Activated CD8-positive, alpha-beta memory T cell treated with anti-CD3 and anti-CD28 coated beads for 4 hours (primary cell): ENCODE results near the gene SH3RF3.

Experiments
- DNase-seq, 2 donors: peaks; one replicate each; pipeline ENCODE4 v3.0.0-alpha.2; 2020; ENCODE audit warnings: low read depth in 2 of 2

SH3RF3 gene

GRCh38 chr2:109434351-109434750, 305.3 kb downstream of the SH3RF3 start:
- DNase-seq: no peak

DNA sequence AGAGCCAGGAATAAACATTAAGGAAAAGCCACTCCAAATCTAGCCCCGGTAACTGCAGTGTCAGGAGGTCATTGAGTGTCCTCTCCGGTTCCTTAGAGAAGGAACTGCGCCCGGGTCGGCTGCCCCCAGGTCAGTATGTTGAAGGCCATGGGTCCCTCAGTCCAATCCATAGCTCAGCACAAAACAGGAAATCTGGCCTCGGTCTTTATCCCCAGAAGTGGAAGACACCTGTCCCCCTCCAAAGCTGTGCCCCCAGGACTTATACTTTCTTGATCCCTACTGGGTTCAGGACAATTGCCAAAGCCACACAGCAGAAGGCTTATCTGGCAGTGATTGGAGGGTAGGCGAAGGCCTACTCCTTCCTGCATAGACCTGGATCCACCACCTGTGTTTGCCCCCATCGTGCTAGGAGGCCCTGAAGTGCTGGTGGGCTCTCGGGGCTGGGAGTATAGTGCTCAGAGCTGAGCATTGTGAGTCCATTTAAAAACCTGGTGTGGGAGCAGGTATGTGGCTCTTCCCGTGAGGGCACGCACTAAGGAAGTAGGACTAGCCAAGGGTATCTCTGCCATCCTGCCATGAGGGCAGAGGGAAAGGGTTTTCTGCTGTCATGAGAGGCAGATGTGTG, 306.2 kb downstream of the SH3RF3 start:
- DNase-seq: no peak

GRCh38 chr2:109435901-109436598, 307.0 kb downstream of the SH3RF3 start:
- no peak for DNase-seq

- DNase-seq: no peak
Observed at GRCh38 chr2:109436610-109437225, 307.7 kb downstream of the SH3RF3 start.

GRCh38 chr2:109437325-109438090, 308.5 kb downstream of the SH3RF3 start:
- no peak for DNase-seq

DNA sequence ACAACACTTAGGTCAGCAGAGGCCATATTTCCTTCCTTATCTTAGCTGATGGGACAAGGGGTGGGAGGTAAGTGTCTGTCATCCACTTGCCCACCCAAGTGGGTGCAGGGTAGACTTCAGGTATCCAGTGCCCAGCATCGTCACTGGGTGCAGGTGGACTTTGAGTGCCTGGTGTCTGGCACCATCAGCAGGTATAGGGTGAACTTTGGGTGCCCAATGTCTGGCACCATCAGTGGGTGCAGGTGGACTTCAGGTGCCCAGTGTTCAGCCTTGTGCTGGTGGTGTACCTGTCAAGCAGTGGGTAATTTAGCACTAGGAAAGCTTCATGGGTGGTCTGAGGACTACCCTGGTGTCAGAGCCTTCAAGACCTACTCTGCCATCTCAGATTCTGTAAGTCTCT, 309.1 kb downstream of the SH3RF3 start:
- DNase-seq: no peak

DNA sequence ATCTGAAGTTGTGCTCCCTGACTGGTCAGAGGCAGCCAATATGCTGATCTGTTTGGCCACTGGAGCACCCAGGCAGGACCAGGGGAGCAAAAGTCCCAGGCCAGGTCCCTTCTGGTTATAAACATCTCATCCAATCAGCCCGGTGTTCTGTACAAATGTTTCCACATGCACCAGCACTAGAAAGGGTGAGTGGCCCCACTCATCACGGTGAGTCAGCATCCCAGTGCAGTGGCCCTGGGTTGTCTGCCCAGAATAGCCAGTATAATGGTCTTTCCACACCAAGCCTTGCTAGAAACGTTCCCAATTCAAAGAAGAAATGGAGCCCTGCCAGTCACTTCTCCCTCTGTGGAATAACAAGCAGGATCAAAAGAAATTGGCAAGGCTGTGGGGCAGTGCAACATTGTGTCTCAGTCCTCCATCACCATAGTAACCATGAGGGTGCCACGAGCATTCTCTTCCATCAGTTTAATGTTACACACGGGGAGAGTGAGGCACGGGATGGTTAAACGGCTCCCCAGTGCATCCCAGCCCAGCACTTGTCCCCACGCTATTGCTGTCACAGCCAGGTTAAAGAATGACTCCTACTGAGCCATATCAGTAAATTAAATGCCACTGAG, 309.9 kb downstream of the SH3RF3 start:
- DNase-seq: no peak

DNA sequence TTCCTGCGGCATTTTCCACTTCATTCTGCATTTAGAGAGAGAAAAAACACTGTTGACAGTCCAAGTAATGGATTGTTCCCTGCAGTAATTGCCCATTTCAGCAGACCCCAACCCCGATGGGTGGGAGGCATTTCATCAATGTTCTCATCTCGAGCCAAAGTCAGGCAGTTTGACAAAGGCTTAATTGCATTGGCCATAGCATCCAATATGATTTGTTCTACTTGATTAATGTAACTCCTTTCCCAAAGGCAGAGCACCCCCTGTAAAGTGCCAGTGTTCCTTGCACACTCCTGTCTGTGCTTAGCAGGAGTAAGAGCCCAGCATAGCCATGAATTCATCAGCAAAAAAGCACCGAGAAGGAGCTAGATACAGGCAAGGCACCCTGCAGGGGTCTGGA, 310.4 kb downstream of the SH3RF3 start:
- no peak for DNase-seq

GRCh38 chr2:109439986-109440385, 311.0 kb downstream of the SH3RF3 start:
- DNase-seq: no peak

GRCh38 chr2:109440499-109441156, 311.6 kb downstream of the SH3RF3 start:
- DNase-seq: no peak

- no peak for DNase-seq
Observed at GRCh38 chr2:109442715-109443319, 313.8 kb downstream of the SH3RF3 start.

DNA sequence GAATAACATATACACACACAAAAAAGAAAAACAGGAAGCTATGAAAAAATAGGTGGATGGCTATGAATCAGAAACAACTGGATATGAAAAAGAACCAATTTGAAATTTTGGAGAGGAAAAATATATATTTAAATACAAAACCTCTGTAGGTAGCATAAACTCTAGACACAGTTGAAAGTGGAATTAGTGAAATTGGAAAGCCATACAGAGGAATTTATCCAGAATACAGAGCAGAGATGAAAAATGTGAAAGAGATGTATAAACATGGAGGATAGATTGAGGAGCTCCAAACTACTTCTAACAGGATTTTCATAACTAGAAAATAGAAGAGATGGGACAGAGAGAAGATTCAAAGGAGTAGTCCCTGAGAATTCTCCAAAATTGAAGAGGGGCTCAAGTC, 315.9 kb downstream of the SH3RF3 start:
- DNase-seq: no peak

GRCh38 chr2:109446278-109447131, 317.5 kb downstream of the SH3RF3 start:
- DNase-seq: no peak

GRCh38 chr2:109447251-109447661, 318.3 kb downstream of the SH3RF3 start:
- no peak for DNase-seq

DNA sequence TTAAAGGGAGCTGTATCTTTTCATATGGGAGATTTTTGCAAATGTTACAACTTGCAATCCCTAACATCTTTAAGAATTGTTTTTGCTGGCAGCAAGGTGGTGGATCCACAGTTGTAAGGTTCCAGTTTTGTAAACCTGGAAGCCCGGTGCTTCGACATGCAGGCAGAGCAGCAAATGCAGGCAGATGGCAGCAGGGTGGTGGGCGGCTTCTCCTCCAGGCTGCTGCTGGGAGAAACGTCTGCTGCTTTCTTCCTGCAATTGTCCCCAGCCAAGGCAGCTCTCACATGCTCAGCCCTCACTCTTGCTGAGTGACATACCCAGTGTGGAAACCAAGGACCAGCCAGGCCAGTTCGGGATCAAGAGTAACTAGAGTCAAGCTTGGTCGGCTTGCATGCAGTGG, 318.8 kb downstream of the SH3RF3 start:
- no peak for DNase-seq

DNA sequence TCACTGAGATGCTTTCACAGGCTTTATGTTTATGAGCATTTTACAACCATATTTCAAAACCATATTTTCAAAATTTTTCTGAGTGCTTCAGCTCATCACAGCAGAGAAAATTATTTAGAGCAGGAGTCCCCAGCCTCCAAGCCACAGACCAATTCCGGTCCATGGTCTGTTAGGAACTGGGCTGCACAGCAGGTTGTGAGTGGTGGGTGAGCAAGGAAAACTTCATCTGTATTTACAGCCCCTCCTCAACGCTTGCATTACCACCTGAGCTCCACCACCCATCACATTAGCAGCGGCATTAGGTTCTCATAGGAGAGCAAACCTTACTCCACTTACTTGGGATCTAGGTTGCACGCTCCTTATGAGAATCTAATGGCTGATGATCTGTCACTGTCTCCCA, 319.2 kb downstream of the SH3RF3 start:
- DNase-seq: no peak

- DNase-seq: no peak
Observed at GRCh38 chr2:109448946-109449788, 320.2 kb downstream of the SH3RF3 start.

DNA sequence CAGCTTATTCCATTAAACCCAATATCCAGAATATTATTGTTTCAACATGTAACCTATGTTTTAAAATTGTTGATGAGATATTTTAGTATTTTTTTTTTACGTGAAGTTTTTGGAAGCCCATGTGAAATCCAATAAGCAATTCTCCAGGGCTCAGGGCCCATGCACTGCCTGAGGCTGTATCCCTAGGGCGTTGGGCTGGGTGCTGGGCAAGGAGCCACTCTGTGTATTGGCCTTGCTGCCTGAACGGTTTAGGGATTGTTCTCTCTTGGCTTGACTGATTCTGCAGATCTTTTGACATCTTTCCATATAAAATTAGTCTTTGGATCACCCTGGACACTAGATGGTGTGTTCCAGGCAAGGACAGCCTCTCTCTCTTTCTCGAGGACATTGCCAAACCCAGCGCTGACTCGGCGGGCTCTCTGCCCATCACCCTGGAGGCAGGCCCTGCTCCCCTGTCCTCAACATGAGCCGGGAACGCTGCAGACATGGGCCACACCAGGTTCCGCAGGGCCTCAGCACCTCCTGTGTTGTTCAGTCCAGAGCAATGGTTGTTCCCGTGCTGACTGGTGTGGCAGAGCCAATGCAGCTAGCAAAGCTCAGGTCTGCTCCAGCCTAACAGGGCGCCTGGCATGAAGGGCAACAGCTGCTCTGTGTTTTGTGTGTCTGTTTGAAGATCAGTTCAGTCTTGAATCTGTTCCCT, 321.7 kb downstream of the SH3RF3 start:
- no peak for DNase-seq

GRCh38 chr2:109451671-109452070, 322.7 kb downstream of the SH3RF3 start:
- no peak for DNase-seq
